Measurements from ENCODE around the gene PDXDC1. TPM values are rescaled to one million over a fixed set of nuclear protein-coding genes. Genes with fewer than 3 reads are reported as not detected.
"Not testable (repeated sequence)": the region's sequence is repeated elsewhere in the genome, so short reads cannot be mapped to it uniquely, and the experiment has no call there.

PDXDC1 gene
- total and polyA plus RNA-seq, 11 donors, result 19.9 to 80.0 (median 68.9) TPM

- 72 to 92% (median 83%) methylated on average over 8 to 15 of the region's 15 CpGs for whole genome bisulfite sequencing, 4 donors
- Histone ChIP-seq H3K4me1 (peaks cover 0 to 60% (median 37%) of the 10 kb centered on the region in 12 donors), H3K27ac (peak overlapping the region in 3 of 12 donors; percentile 34 to 94 (median 48)), H3K9me3 (no peaks in the 10 kb centered on the region), H3K36me3 (no peaks in the 10 kb centered on the region), H3K27me3 (no peaks in the 10 kb centered on the region), H3K4me3 (no peak overlapping the region)
- peak in 1 of 5 donors; percentile 61 for DNase-seq
- TF ChIP-seq POLR2A (IDR thresholded peaks at IDR 0.05), result no peak
- TF ChIP-seq CTCF (IDR thresholded peaks at IDR 0.05), result no peak
- no peak for ATAC-seq
- intact Hi-C loops (cut with DNase I), result no loop called here
These were observed 166.8 kb downstream of the PDXDC1 start for GRCh38 chr16:15141586-15141985.

GRCh38 chr16:15142107-15142890 is 167.5 kb downstream of the PDXDC1 start:
- peak in 1 of 5 donors; percentile 46 for DNase-seq
- Histone ChIP-seq H3K27ac (peak overlapping the region in 3 of 12 donors; percentile 86 to 94 (median 91)), H3K4me3 (peak overlapping the region in 1 of 12 donors; percentile 13), H3K4me1 (peaks cover 0 to 64% (median 37%) of the 10 kb centered on the region in 12 donors)
- H3K27me3 ChIP-seq; H3K36me3 ChIP-seq; intact Hi-C loops (cut with DNase I); H3K9me3 ChIP-seq: not testable (repeated sequence)
- WGBS, 4 donors, result 32 to 73% (median 65%) methylated on average over 4 to 20 of the region's 27 CpGs
- peak in 3 of 4 donors; percentile 15 to 41 (median 16) for ATAC-seq

- intact Hi-C loops (cut with DNase I); H3K27me3 ChIP-seq; H3K9me3 ChIP-seq; H3K36me3 ChIP-seq: not testable (repeated sequence)
- WGBS, 4 donors, result 46 to 73% (median 52%) methylated on average over 6 to 24 of the region's 26 CpGs; no CpG with 5 or more reads in 1 of the 4 donors
- Histone ChIP-seq H3K4me3 (peak overlapping the region in 4 of 12 donors; percentile 37 to 44 (median 41)), H3K27ac (peak overlapping the region in 9 of 12 donors; percentile 46 to 94 (median 87)), H3K4me1 (peaks cover 0 to 69% (median 37%) of the 10 kb centered on the region in 12 donors)
- peak in 1 of 5 donors; percentile 53 for DNase-seq
- peak in 3 of 4 donors; percentile 1 to 8 (median 3) for ATAC-seq
These were observed 168.2 kb downstream of the PDXDC1 start for GRCh38 chr16:15142891-15143600.

- 6 to 26% (median 18%) methylated on average over 7 to 26 of the region's 26 CpGs for WGBS, 4 donors
- H3K36me3 ChIP-seq; H3K27me3 ChIP-seq; H3K9me3 ChIP-seq; intact Hi-C loops (cut with DNase I): not testable (repeated sequence)
- Histone ChIP-seq H3K27ac (peak overlapping the region; percentile 46 to 94 (median 87)), H3K4me3 (peak overlapping the region in 11 of 12 donors; percentile 13 to 53 (median 38)), H3K4me1 (peaks cover 0 to 69% (median 37%) of the 10 kb centered on the region in 12 donors)
- ATAC-seq (peak in 2 of 4 donors; percentile 3 to 12), DNase-seq (peak in 1 of 5 donors; percentile 46)
These were observed 168.8 kb downstream of the PDXDC1 start for GRCh38 chr16:15143601-15144091.

- peak in 1 of 2 donors; percentile 46 for TF ChIP-seq POLR2A (IDR thresholded peaks at IDR 0.05)
- Histone ChIP-seq H3K27ac (peak overlapping the region; percentile 46 to 94 (median 87)), H3K4me1 (peaks cover 0 to 73% (median 37%) of the 10 kb centered on the region in 12 donors), H3K4me3 (peak overlapping the region in 11 of 12 donors; percentile 13 to 53 (median 38))
- intact Hi-C loops (cut with DNase I); H3K9me3 ChIP-seq; H3K36me3 ChIP-seq; H3K27me3 ChIP-seq: not testable (repeated sequence)
- ATAC-seq (peak; percentile 17 to 64 (median 44)), DNase-seq (peak; percentile 61 to 78 (median 69))
- WGBS, 4 donors, result 1 to 15% (median 3%) methylated on average over 14 to 22 of the region's 22 CpGs
These were observed 169.3 kb downstream of the PDXDC1 start for GRCh38 chr16:15144092-15144631.

Measured in heart left ventricle (tissue), 16 donors.